ENCODE measurements around the gene PTH2R. TPM values are rescaled to one million over a fixed set of nuclear protein-coding genes. Genes with fewer than 3 reads are reported as not detected.

Gene PTH2R, protein sequence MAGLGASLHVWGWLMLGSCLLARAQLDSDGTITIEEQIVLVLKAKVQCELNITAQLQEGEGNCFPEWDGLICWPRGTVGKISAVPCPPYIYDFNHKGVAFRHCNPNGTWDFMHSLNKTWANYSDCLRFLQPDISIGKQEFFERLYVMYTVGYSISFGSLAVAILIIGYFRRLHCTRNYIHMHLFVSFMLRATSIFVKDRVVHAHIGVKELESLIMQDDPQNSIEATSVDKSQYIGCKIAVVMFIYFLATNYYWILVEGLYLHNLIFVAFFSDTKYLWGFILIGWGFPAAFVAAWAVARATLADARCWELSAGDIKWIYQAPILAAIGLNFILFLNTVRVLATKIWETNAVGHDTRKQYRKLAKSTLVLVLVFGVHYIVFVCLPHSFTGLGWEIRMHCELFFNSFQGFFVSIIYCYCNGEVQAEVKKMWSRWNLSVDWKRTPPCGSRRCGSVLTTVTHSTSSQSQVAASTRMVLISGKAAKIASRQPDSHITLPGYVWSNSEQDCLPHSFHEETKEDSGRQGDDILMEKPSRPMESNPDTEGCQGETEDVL
- total RNA-seq, result not detected in 2 replicates

DNA sequence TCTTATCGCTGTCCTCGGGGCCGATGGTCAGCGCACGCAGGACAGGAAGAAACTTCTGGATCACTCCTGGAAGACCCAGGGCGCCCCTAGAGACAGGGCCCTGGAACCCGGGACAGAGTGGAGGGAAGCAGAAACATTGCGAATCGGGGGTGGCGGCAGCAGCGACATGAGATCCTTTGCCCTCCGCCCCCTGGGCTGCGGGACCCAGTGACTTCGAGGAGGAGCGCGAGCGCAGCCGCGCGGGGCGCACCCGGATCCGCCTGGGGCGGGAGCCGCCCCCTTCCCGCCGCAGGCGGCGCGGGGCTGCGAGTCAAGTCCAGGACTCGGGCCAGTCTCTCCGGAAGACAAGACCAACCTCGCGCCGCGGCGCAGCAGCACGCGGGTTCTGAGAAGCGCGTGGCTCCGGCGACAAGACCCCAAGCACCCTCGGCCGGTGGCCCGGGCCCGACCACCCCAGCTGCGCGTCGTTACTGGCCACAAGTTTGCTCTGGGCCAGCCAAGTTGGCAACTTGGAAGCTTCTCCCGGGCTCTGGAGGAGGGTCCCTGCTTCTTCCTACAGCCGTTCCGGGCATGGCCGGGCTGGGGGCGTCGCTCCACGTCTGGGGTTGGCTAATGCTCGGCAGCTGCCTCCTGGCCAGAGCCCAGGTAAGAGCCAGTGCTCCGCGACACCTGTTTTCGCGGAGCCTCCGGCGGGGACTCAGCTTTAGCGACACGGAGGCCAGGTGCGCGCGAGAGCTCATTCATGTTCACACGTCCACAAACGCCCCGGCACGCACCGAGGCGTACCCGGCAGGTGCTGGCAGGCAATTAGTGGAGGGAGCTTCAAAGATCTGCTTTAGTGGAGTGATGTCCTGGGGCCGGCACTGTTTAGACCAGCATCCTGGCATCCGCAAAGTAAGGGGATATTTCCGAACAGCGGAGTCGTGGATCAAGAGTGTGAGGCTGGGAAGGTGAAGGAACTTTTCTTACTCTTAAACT, at the start of gene PTH2R:
Gene PTH2R (plus strand): TSS at position 319 of the 978 bp plus-strand sequence. CDS start 252 bp downstream, at position 571.

Other genes starting within 250 kb of the PTH2R start
- gene CRYGA, start 243.2 kb upstream of the PTH2R start, total RNA-seq, result not detected in 2 replicates
- not detected in 2 replicates for gene C2orf80, start 216.8 kb upstream of the PTH2R start, total RNA-seq
- 211 and 239 TPM in 2 replicates for gene IDH1, start 151.7 kb upstream of the PTH2R start, total RNA-seq
- gene PIKFYVE, start 140.5 kb upstream of the PTH2R start, total RNA-seq, result 13.8 and 21.3 TPM in 2 replicates

Data from myometrial cell (primary cell).